ENCODE measurements around the gene BCAT1.
"Not testable (repeated sequence)": the region's sequence is repeated elsewhere in the genome, so short reads cannot be mapped to it uniquely, and the experiment has no call there.

The BCAT1 gene

GRCh38 chr12:24861766-24862540 is 86.9 kb downstream of the BCAT1 start:
- Histone ChIP-seq H3K4me3 (ENCODE audit: low read depth in 1 of 2, low read length in 2 of 2) (no peak overlapping the region), H3K27ac (ENCODE audit: low read depth, low read length) (no peak overlapping the region), H3K9me3 (ENCODE audit: control insufficient read depth in 1 of 2, low read length in 2 of 2) (no peaks in the 10 kb centered on the region), H3K4me1 (ENCODE audit: control insufficient read depth in 1 of 2, insufficient read depth in 2 of 2, low read length in 2 of 2) (no peaks in the 10 kb centered on the region), H3K36me3 (ENCODE audit: control insufficient read depth in 1 of 2, insufficient read depth in 2 of 2, low read length in 2 of 2) (no peaks in the 10 kb centered on the region), H3K9ac (ENCODE audit: low read depth in 1 of 2, low read length in 2 of 2) (no peak overlapping the region), H3K27me3 (ENCODE audit: control insufficient read depth in 1 of 2, insufficient read depth in 2 of 2, low read length in 2 of 2) (no peaks in the 10 kb centered on the region)

- no peaks in the 10 kb centered on the region for H3K9me3 ChIP-seq (ENCODE audit: control insufficient read depth in 1 of 2, low read length in 2 of 2)
- no peaks in the 10 kb centered on the region for H3K4me1 ChIP-seq (ENCODE audit: control insufficient read depth in 1 of 2, insufficient read depth in 2 of 2, low read length in 2 of 2)
- H3K4me3 ChIP-seq (ENCODE audit: low read depth in 1 of 2, low read length in 2 of 2): no peak overlapping the region
- H3K36me3 ChIP-seq (ENCODE audit: control insufficient read depth in 1 of 2, insufficient read depth in 2 of 2, low read length in 2 of 2): no peaks in the 10 kb centered on the region
- no peak overlapping the region for H3K9ac ChIP-seq (ENCODE audit: low read depth in 1 of 2, low read length in 2 of 2)
- no peaks in the 10 kb centered on the region for H3K27me3 ChIP-seq (ENCODE audit: control insufficient read depth in 1 of 2, insufficient read depth in 2 of 2, low read length in 2 of 2)
- H3K27ac ChIP-seq (ENCODE audit: low read depth, low read length): no peak overlapping the region
These were observed 88.4 kb downstream of the BCAT1 start for GRCh38 chr12:24860546-24860945.

- no peak overlapping the region for H3K27ac ChIP-seq (ENCODE audit: low read depth, low read length)
- H3K4me3 ChIP-seq (ENCODE audit: low read depth in 1 of 2, low read length in 2 of 2): no peak overlapping the region
- H3K4me1 ChIP-seq (ENCODE audit: control insufficient read depth in 1 of 2, insufficient read depth in 2 of 2, low read length in 2 of 2): no peaks in the 10 kb centered on the region
- no peaks in the 10 kb centered on the region for H3K27me3 ChIP-seq (ENCODE audit: control insufficient read depth in 1 of 2, insufficient read depth in 2 of 2, low read length in 2 of 2)
- H3K9me3 ChIP-seq (ENCODE audit: control insufficient read depth in 1 of 2, low read length in 2 of 2): no peaks in the 10 kb centered on the region
- H3K36me3 ChIP-seq (ENCODE audit: control insufficient read depth in 1 of 2, insufficient read depth in 2 of 2, low read length in 2 of 2): no peaks in the 10 kb centered on the region
- H3K9ac ChIP-seq (ENCODE audit: low read depth in 1 of 2, low read length in 2 of 2): no peak overlapping the region
These were observed 92.4 kb downstream of the BCAT1 start for GRCh38 chr12:24856541-24856940.

- H3K4me1 ChIP-seq (ENCODE audit: control insufficient read depth in 1 of 2, insufficient read depth in 2 of 2, low read length in 2 of 2): no peaks in the 10 kb centered on the region
These were observed 94.0 kb downstream of the BCAT1 start for GRCh38 chr12:24854908-24855307.

GRCh38 chr12:24854017-24854416 is 94.9 kb downstream of the BCAT1 start:
- H3K4me1 ChIP-seq (ENCODE audit: control insufficient read depth in 1 of 2, insufficient read depth in 2 of 2, low read length in 2 of 2): no peaks in the 10 kb centered on the region
- H3K27ac ChIP-seq (ENCODE audit: low read depth, low read length): no peak overlapping the region
- no peaks in the 10 kb centered on the region for H3K27me3 ChIP-seq (ENCODE audit: control insufficient read depth in 1 of 2, insufficient read depth in 2 of 2, low read length in 2 of 2)

More at GRCh38 chr12:24854908-24855307, 94.0 kb downstream of the BCAT1 start:
- Histone ChIP-seq H3K27me3 (ENCODE audit: control insufficient read depth in 1 of 2, insufficient read depth in 2 of 2, low read length in 2 of 2) (no peaks in the 10 kb centered on the region), H3K27ac (ENCODE audit: low read depth, low read length) (no peak overlapping the region), H3K9ac (ENCODE audit: low read depth in 1 of 2, low read length in 2 of 2) (no peak overlapping the region), H3K4me3 (ENCODE audit: low read depth in 1 of 2, low read length in 2 of 2) (no peak overlapping the region), H3K9me3 (ENCODE audit: control insufficient read depth in 1 of 2, low read length in 2 of 2) (no peaks in the 10 kb centered on the region), H3K36me3 (ENCODE audit: control insufficient read depth in 1 of 2, insufficient read depth in 2 of 2, low read length in 2 of 2) (no peaks in the 10 kb centered on the region)

GRCh38 chr12:24853588-24853987 is 95.3 kb downstream of the BCAT1 start:
- Histone ChIP-seq H3K9ac (ENCODE audit: low read depth in 1 of 2, low read length in 2 of 2) (no peak overlapping the region), H3K4me3 (ENCODE audit: low read depth in 1 of 2, low read length in 2 of 2) (no peak overlapping the region), H3K27me3 (ENCODE audit: control insufficient read depth in 1 of 2, insufficient read depth in 2 of 2, low read length in 2 of 2) (no peaks in the 10 kb centered on the region), H3K27ac (ENCODE audit: low read depth, low read length) (no peak overlapping the region), H3K9me3 (ENCODE audit: control insufficient read depth in 1 of 2, low read length in 2 of 2) (no peaks in the 10 kb centered on the region), H3K4me1 (ENCODE audit: control insufficient read depth in 1 of 2, insufficient read depth in 2 of 2, low read length in 2 of 2) (no peaks in the 10 kb centered on the region), H3K36me3 (ENCODE audit: control insufficient read depth in 1 of 2, insufficient read depth in 2 of 2, low read length in 2 of 2) (no peaks in the 10 kb centered on the region)

More at GRCh38 chr12:24854017-24854416, 94.9 kb downstream of the BCAT1 start:
- H3K9ac ChIP-seq (ENCODE audit: low read depth in 1 of 2, low read length in 2 of 2): no peak overlapping the region
- no peaks in the 10 kb centered on the region for H3K36me3 ChIP-seq (ENCODE audit: control insufficient read depth in 1 of 2, insufficient read depth in 2 of 2, low read length in 2 of 2)
- H3K4me3 ChIP-seq (ENCODE audit: low read depth in 1 of 2, low read length in 2 of 2): no peak overlapping the region
- no peaks in the 10 kb centered on the region for H3K9me3 ChIP-seq (ENCODE audit: control insufficient read depth in 1 of 2, low read length in 2 of 2)

GRCh38 chr12:24853094-24853493 is 95.8 kb downstream of the BCAT1 start:
- H3K27ac ChIP-seq (ENCODE audit: low read depth, low read length): no peak overlapping the region
- H3K4me3 ChIP-seq (ENCODE audit: low read depth in 1 of 2, low read length in 2 of 2): no peak overlapping the region
- no peak overlapping the region for H3K9ac ChIP-seq (ENCODE audit: low read depth in 1 of 2, low read length in 2 of 2)
- H3K4me1 ChIP-seq (ENCODE audit: control insufficient read depth in 1 of 2, insufficient read depth in 2 of 2, low read length in 2 of 2): no peaks in the 10 kb centered on the region
- no peaks in the 10 kb centered on the region for H3K9me3 ChIP-seq (ENCODE audit: control insufficient read depth in 1 of 2, low read length in 2 of 2)
- H3K36me3 ChIP-seq (ENCODE audit: control insufficient read depth in 1 of 2, insufficient read depth in 2 of 2, low read length in 2 of 2): no peaks in the 10 kb centered on the region
- H3K27me3 ChIP-seq (ENCODE audit: control insufficient read depth in 1 of 2, insufficient read depth in 2 of 2, low read length in 2 of 2): no peaks in the 10 kb centered on the region

GRCh38 chr12:24852420-24852819 is 96.5 kb downstream of the BCAT1 start:
- no peak overlapping the region for H3K9ac ChIP-seq (ENCODE audit: low read depth in 1 of 2, low read length in 2 of 2)

GRCh38 chr12:24851883-24852282 is 97.0 kb downstream of the BCAT1 start:
- not testable (repeated sequence) for H3K4me1 ChIP-seq (ENCODE audit: control insufficient read depth in 1 of 2, insufficient read depth in 2 of 2, low read length in 2 of 2); H3K9ac ChIP-seq (ENCODE audit: low read depth in 1 of 2, low read length in 2 of 2); H3K36me3 ChIP-seq (ENCODE audit: control insufficient read depth in 1 of 2, insufficient read depth in 2 of 2, low read length in 2 of 2); H3K9me3 ChIP-seq (ENCODE audit: control insufficient read depth in 1 of 2, low read length in 2 of 2); H3K27ac ChIP-seq (ENCODE audit: low read depth, low read length); H3K4me3 ChIP-seq (ENCODE audit: low read depth in 1 of 2, low read length in 2 of 2); H3K27me3 ChIP-seq (ENCODE audit: control insufficient read depth in 1 of 2, insufficient read depth in 2 of 2, low read length in 2 of 2)

More at GRCh38 chr12:24852420-24852819, 96.5 kb downstream of the BCAT1 start:
- no peak overlapping the region for H3K27ac ChIP-seq (ENCODE audit: low read depth, low read length)
- H3K27me3 ChIP-seq (ENCODE audit: control insufficient read depth in 1 of 2, insufficient read depth in 2 of 2, low read length in 2 of 2): no peaks in the 10 kb centered on the region
- no peaks in the 10 kb centered on the region for H3K36me3 ChIP-seq (ENCODE audit: control insufficient read depth in 1 of 2, insufficient read depth in 2 of 2, low read length in 2 of 2)
- no peaks in the 10 kb centered on the region for H3K4me1 ChIP-seq (ENCODE audit: control insufficient read depth in 1 of 2, insufficient read depth in 2 of 2, low read length in 2 of 2)
- no peak overlapping the region for H3K4me3 ChIP-seq (ENCODE audit: low read depth in 1 of 2, low read length in 2 of 2)
- no peaks in the 10 kb centered on the region for H3K9me3 ChIP-seq (ENCODE audit: control insufficient read depth in 1 of 2, low read length in 2 of 2)

- no peak overlapping the region for H3K9ac ChIP-seq (ENCODE audit: low read depth in 1 of 2, low read length in 2 of 2)
These were observed 97.6 kb downstream of the BCAT1 start for GRCh38 chr12:24851341-24851740.

More at GRCh38 chr12:24851341-24851740, 97.6 kb downstream of the BCAT1 start:
- Histone ChIP-seq H3K9me3 (ENCODE audit: control insufficient read depth in 1 of 2, low read length in 2 of 2) (no peaks in the 10 kb centered on the region), H3K27me3 (ENCODE audit: control insufficient read depth in 1 of 2, insufficient read depth in 2 of 2, low read length in 2 of 2) (no peaks in the 10 kb centered on the region), H3K27ac (ENCODE audit: low read depth, low read length) (no peak overlapping the region), H3K4me3 (ENCODE audit: low read depth in 1 of 2, low read length in 2 of 2) (no peak overlapping the region), H3K4me1 (ENCODE audit: control insufficient read depth in 1 of 2, insufficient read depth in 2 of 2, low read length in 2 of 2) (no peaks in the 10 kb centered on the region), H3K36me3 (ENCODE audit: control insufficient read depth in 1 of 2, insufficient read depth in 2 of 2, low read length in 2 of 2) (no peaks in the 10 kb centered on the region)

All from duodenal mucosa (tissue), 2 donors.